CMK (cell line): ENCODE data around the gene KLHL4.
"Not testable (repeated sequence)": the region's sequence is repeated elsewhere in the genome, so short reads cannot be mapped to it uniquely, and the experiment has no call there.

Experiments
- DNase-seq: peaks from one replicate; pipeline ENCODE4 v3.0.0-alpha.2; 2010; ENCODE audit warnings: low read depth

KLHL4 gene

GRCh38 chrX:87517571-87518141 lies at the start of gene KLHL4:
KLHL4 (plus strand) TSS chrX:87517802; CDS start chrX:87517894, 92 bp downstream.
- DNase-seq = no peak

GRCh38 chrX:87468941-87469340 lies 48.7 kb upstream of the KLHL4 start:
- DNase-seq = no peak

- no peak for DNase-seq
Observed at GRCh38 chrX:87475793-87476192, 41.8 kb upstream of the KLHL4 start.

GRCh38 chrX:87478703-87479102 lies 38.9 kb upstream of the KLHL4 start:
- DNase-seq = not testable (repeated sequence)

GRCh38 chrX:87489071-87489470 lies 28.5 kb upstream of the KLHL4 start:
- DNase-seq = no peak

GRCh38 chrX:87515836-87516235 lies 1.8 kb upstream of the KLHL4 start:
- DNase-seq = no peak

- DNase-seq = no peak
Observed at GRCh38 chrX:87516717-87517121, 883 bp upstream of the KLHL4 start.

GRCh38 chrX:87518504-87518903 lies 902 bp downstream of the KLHL4 start:
- no peak for DNase-seq

- DNase-seq = no peak
Observed at GRCh38 chrX:87525771-87526229, 8.2 kb downstream of the KLHL4 start.

GRCh38 chrX:87526281-87526680 lies 8.7 kb downstream of the KLHL4 start:
- DNase-seq = no peak

GRCh38 chrX:87528487-87528886 lies 10.9 kb downstream of the KLHL4 start:
- DNase-seq = no peak

GRCh38 chrX:87571964-87572363 lies 54.4 kb downstream of the KLHL4 start:
- DNase-seq = no peak

- no peak for DNase-seq
Observed at GRCh38 chrX:87572901-87573300, 55.3 kb downstream of the KLHL4 start.

GRCh38 chrX:87578978-87579377 lies 61.4 kb downstream of the KLHL4 start:
- DNase-seq = no peak

GRCh38 chrX:87580862-87581261 lies 63.3 kb downstream of the KLHL4 start:
- DNase-seq = no peak

- DNase-seq = no peak
Observed at GRCh38 chrX:87582453-87582852, 64.9 kb downstream of the KLHL4 start.

- peak; percentile 3 for DNase-seq
Observed at GRCh38 chrX:87583679-87584078, 66.1 kb downstream of the KLHL4 start.

- DNase-seq = no peak
Observed at GRCh38 chrX:87616371-87616770, 98.8 kb downstream of the KLHL4 start.

- DNase-seq = no peak
Observed at GRCh38 chrX:87621697-87622096, 104.1 kb downstream of the KLHL4 start.

- DNase-seq = no peak
Observed at GRCh38 chrX:87626996-87627395, 109.4 kb downstream of the KLHL4 start.

GRCh38 chrX:87634361-87634760 lies 116.8 kb downstream of the KLHL4 start:
- no peak for DNase-seq

GRCh38 chrX:87636533-87636932 lies 118.9 kb downstream of the KLHL4 start:
- no peak for DNase-seq

- DNase-seq = not testable (repeated sequence)
Observed at GRCh38 chrX:87641439-87641838, 123.8 kb downstream of the KLHL4 start.

- DNase-seq = no peak
Observed at GRCh38 chrX:87661761-87662160, 144.2 kb downstream of the KLHL4 start.

- no peak for DNase-seq
Observed at GRCh38 chrX:87663421-87663820, 145.8 kb downstream of the KLHL4 start.
